HuH-7 (cell line): ENCODE data around the gene SORCS2.

Experiments used
- DNase-seq: peaks from one replicate; pipeline ENCODE4 v3.0.0; 2011; ENCODE audit warnings: low spot score

The SORCS2 gene

GRCh38 chr4:7291372-7292114 lies 99.2 kb downstream of the SORCS2 start:
- DNase-seq = no peak

GRCh38 chr4:7293703-7294102 lies 101.4 kb downstream of the SORCS2 start:
- no peak for DNase-seq

- DNase-seq = no peak
Measured at GRCh38 chr4:7294176-7294756, 101.9 kb downstream of the SORCS2 start.

GRCh38 chr4:7295197-7295910 lies 103.0 kb downstream of the SORCS2 start:
- DNase-seq = no peak

- DNase-seq = peak; percentile 43
Measured at GRCh38 chr4:7295911-7296660, 103.7 kb downstream of the SORCS2 start.

- DNase-seq = no peak
Measured at GRCh38 chr4:7296661-7297335, 104.5 kb downstream of the SORCS2 start.

GRCh38 chr4:7297374-7297773 lies 105.0 kb downstream of the SORCS2 start:
- DNase-seq = no peak

- DNase-seq = no peak
Measured at GRCh38 chr4:7297881-7298280, 105.5 kb downstream of the SORCS2 start.

- DNase-seq = no peak
Measured at GRCh38 chr4:7298619-7299009, 106.3 kb downstream of the SORCS2 start.

- no peak for DNase-seq
Measured at GRCh38 chr4:7299010-7299907, 106.9 kb downstream of the SORCS2 start.

- DNase-seq = no peak
Measured at GRCh38 chr4:7299908-7300710, 107.8 kb downstream of the SORCS2 start.

- no peak for DNase-seq
Measured at GRCh38 chr4:7300711-7301095, 108.4 kb downstream of the SORCS2 start.

- no peak for DNase-seq
Measured at GRCh38 chr4:7301126-7301785, 108.9 kb downstream of the SORCS2 start.

GRCh38 chr4:7301846-7302630 lies 109.7 kb downstream of the SORCS2 start:
- DNase-seq = no peak

- DNase-seq = no peak
Measured at GRCh38 chr4:7302781-7303404, 110.6 kb downstream of the SORCS2 start.

- no peak for DNase-seq
Measured at GRCh38 chr4:7303561-7303960, 111.2 kb downstream of the SORCS2 start.

- no peak for DNase-seq
Measured at GRCh38 chr4:7304436-7304835, 112.1 kb downstream of the SORCS2 start.
